Activated T-helper 2 cell treated with anti-CD3 and anti-CD28 coated beads, Interferon-gamma antibody, Interleukin-2, Interleukin-4, amounts not matched to agents 10 μg/mL and 5 μg/mL and 100 μg/mL, durations not matched to agents 14 hours and 24 hours and 36 hours (primary cell): ENCODE data around the gene MIA. TPM values are rescaled to one million over a fixed set of nuclear protein-coding genes. Genes with fewer than 3 reads are reported as not detected.
"Not testable (repeated sequence)": the region's sequence is repeated elsewhere in the genome, so short reads cannot be mapped to it uniquely, and the experiment has no call there.

Experiments used
- DNase-seq: peaks from one replicate; pipeline ENCODE4 v3.0.0; 2021; ENCODE audit warnings: low spot score
- H3K27ac Mint-ChIP-seq: one replicate; pipeline ENCODE4 v1.8.0; 2021; ENCODE audit warnings: mixed read lengths
- H3K27me3 Mint-ChIP-seq: one replicate; pipeline ENCODE4 v1.8.0; 2021; ENCODE audit warnings: low read depth, mixed read lengths
- H3K36me3 Mint-ChIP-seq: one replicate; pipeline ENCODE4 v1.8.0; 2021; ENCODE audit warnings: low read depth, mixed read lengths
- H3K4me1 Mint-ChIP-seq: one replicate; pipeline ENCODE4 v1.8.0; 2021; ENCODE audit warnings: low read depth, mixed read lengths
- H3K4me3 Mint-ChIP-seq: one replicate; pipeline ENCODE4 v1.8.0; 2021; ENCODE audit warnings: low read depth, mild to moderate bottlenecking, moderate library complexity, mixed read lengths
- H3K9me3 Mint-ChIP-seq: one replicate; pipeline ENCODE4 v1.8.0; 2021; ENCODE audit warnings: mixed read lengths
- intact Hi-C: fragments of 100-400 bp; cut with micrococcal nuclease; formaldehyde crosslinking; loops from one replicate; pipeline ENCODE4 v1.15.1; 2023
- total RNA-seq: library from RNA; stranded (reverse); gene quantifications from 2 replicates; pipeline ENCODE4 v1.2.3, GENCODE V29; 2022

MIA gene
- total RNA-seq, 1 donor from 2014 or later = not detected

GRCh38 chr19:40811478-40812341 is 36.4 kb downstream of the MIA start:
- Mint-ChIP-seq H3K27ac (peak overlapping the region; percentile 68), H3K27me3 (peaks cover 32% of the 10 kb centered on the region), H3K9me3 (no peaks in the 10 kb centered on the region), H3K4me1 (peaks cover 30% of the 10 kb centered on the region), H3K36me3 (peaks cover 34% of the 10 kb centered on the region), H3K4me3 (peak overlapping the region; percentile 90)
- no peak for DNase-seq
- intact Hi-C loops = no loop called here

GRCh38 chr19:40812571-40812970 is 37.2 kb downstream of the MIA start:
- H3K9me3 Mint-ChIP-seq, DNase-seq: not testable (repeated sequence)
- peaks cover 26% of the 10 kb centered on the region for H3K36me3 Mint-ChIP-seq

GRCh38 chr19:40813182-40813581 is 37.9 kb downstream of the MIA start:
- H3K27me3 Mint-ChIP-seq = peaks cover 32% of the 10 kb centered on the region
- intact Hi-C loops = no loop called here
- H3K27ac Mint-ChIP-seq = no peak overlapping the region
- H3K4me1 Mint-ChIP-seq = peaks cover 18% of the 10 kb centered on the region
- DNase-seq = no peak
- H3K9me3 Mint-ChIP-seq = no peaks in the 10 kb centered on the region
- H3K36me3 Mint-ChIP-seq = peaks cover 19% of the 10 kb centered on the region
- H3K4me3 Mint-ChIP-seq = no peak overlapping the region

More at GRCh38 chr19:40812571-40812970, 37.2 kb downstream of the MIA start:
- peak overlapping the region; percentile 90 for H3K4me3 Mint-ChIP-seq
- peaks cover 32% of the 10 kb centered on the region for H3K27me3 Mint-ChIP-seq
- H3K4me1 Mint-ChIP-seq = peaks cover 21% of the 10 kb centered on the region
- intact Hi-C loops, H3K27ac Mint-ChIP-seq: not testable (repeated sequence)

- no peak overlapping the region for H3K4me3 Mint-ChIP-seq
- H3K27ac Mint-ChIP-seq = no peak overlapping the region
- H3K4me1 Mint-ChIP-seq = peaks cover 26% of the 10 kb centered on the region
- peaks cover 32% of the 10 kb centered on the region for H3K27me3 Mint-ChIP-seq
- peaks cover 6% of the 10 kb centered on the region for H3K36me3 Mint-ChIP-seq
- no peak for DNase-seq
- H3K9me3 Mint-ChIP-seq = no peaks in the 10 kb centered on the region
- intact Hi-C loops = no loop called here
Measured at GRCh38 chr19:40815223-40815622, 39.9 kb downstream of the MIA start.

GRCh38 chr19:40818480-40819399 is 43.4 kb downstream of the MIA start:
- H3K9me3 Mint-ChIP-seq, H3K36me3 Mint-ChIP-seq, H3K27ac Mint-ChIP-seq: not testable (repeated sequence)
- peaks cover 19% of the 10 kb centered on the region for H3K27me3 Mint-ChIP-seq
- peak; percentile 57 for DNase-seq
- intact Hi-C loops = loop anchor here (1.0 kb wide), 1 partner anchor 156 kb away; no protein-coding TSS in a partner anchor
- H3K4me1 Mint-ChIP-seq = peaks cover 15% of the 10 kb centered on the region
- H3K4me3 Mint-ChIP-seq = peak overlapping the region; percentile 68

- H3K4me3 Mint-ChIP-seq, H3K27ac Mint-ChIP-seq, DNase-seq, H3K9me3 Mint-ChIP-seq, H3K36me3 Mint-ChIP-seq: not testable (repeated sequence)
- H3K4me1 Mint-ChIP-seq = peaks cover 16% of the 10 kb centered on the region
- intact Hi-C loops = loop anchor here (1.0 kb wide), 1 partner anchor 157 kb away; no protein-coding TSS in a partner anchor
- H3K27me3 Mint-ChIP-seq = peaks cover 11% of the 10 kb centered on the region
Measured at GRCh38 chr19:40819479-40820234, 44.3 kb downstream of the MIA start.

GRCh38 chr19:40822161-40822560 is 46.8 kb downstream of the MIA start:
- Mint-ChIP-seq H3K27me3 (no peaks in the 10 kb centered on the region), H3K4me3 (no peak overlapping the region), H3K9me3 (no peaks in the 10 kb centered on the region), H3K4me1 (peaks cover 23% of the 10 kb centered on the region), H3K27ac (no peak overlapping the region), H3K36me3 (peaks cover 6% of the 10 kb centered on the region)
- no peak for DNase-seq
- intact Hi-C loops = no loop called here

GRCh38 chr19:40822704-40823553 is 47.6 kb downstream of the MIA start:
- H3K36me3 Mint-ChIP-seq, DNase-seq, H3K27ac Mint-ChIP-seq, H3K4me3 Mint-ChIP-seq, H3K9me3 Mint-ChIP-seq, intact Hi-C loops, H3K27me3 Mint-ChIP-seq: not testable (repeated sequence)
- peaks cover 26% of the 10 kb centered on the region for H3K4me1 Mint-ChIP-seq

GRCh38 chr19:40824916-40825315 is 49.6 kb downstream of the MIA start:
- H3K4me3 Mint-ChIP-seq, DNase-seq, H3K9me3 Mint-ChIP-seq, H3K36me3 Mint-ChIP-seq, intact Hi-C loops, H3K27me3 Mint-ChIP-seq, H3K27ac Mint-ChIP-seq: not testable (repeated sequence)
- H3K4me1 Mint-ChIP-seq = peaks cover 12% of the 10 kb centered on the region

- intact Hi-C loops, H3K36me3 Mint-ChIP-seq, DNase-seq, H3K4me3 Mint-ChIP-seq, H3K27me3 Mint-ChIP-seq, H3K27ac Mint-ChIP-seq, H3K9me3 Mint-ChIP-seq: not testable (repeated sequence)
- peaks cover 12% of the 10 kb centered on the region for H3K4me1 Mint-ChIP-seq
Measured at GRCh38 chr19:40825460-40826095, 50.3 kb downstream of the MIA start.

- H3K4me3 Mint-ChIP-seq, H3K27me3 Mint-ChIP-seq, H3K9me3 Mint-ChIP-seq, DNase-seq, H3K27ac Mint-ChIP-seq, H3K36me3 Mint-ChIP-seq, intact Hi-C loops: not testable (repeated sequence)
- H3K4me1 Mint-ChIP-seq = peaks cover 12% of the 10 kb centered on the region
Measured at GRCh38 chr19:40826312-40826698, 51.0 kb downstream of the MIA start.
